B cell (primary cell): ENCODE results near the gene CA14.

Source experiments
- CTCF ChIP-seq: fragments of 200-600 bp; IDR thresholded peaks from one replicate; pipeline ENCODE4 v1.8.0; 2022; ENCODE audit warnings: antibody characterized with exemption, mild to moderate bottlenecking
- EZH2 ChIP-seq: IDR thresholded peaks from 2 replicates; pipeline ENCODE4 v1.6.1; 2012; ENCODE audit warnings: borderline replicate concordance, low read depth, mild to moderate bottlenecking, moderate library complexity, low read length; ENCODE audit not compliant: insufficient read depth, poor library complexity, severe bottlenecking

GRCh38 chr1:150257624-150258585 is at the start of gene CA14:
- TF ChIP-seq CTCF (no peak), EZH2 (no peak)
